Type B pancreatic cell (in vitro differentiated cells): ENCODE data around the gene LEPROT. TPM values are rescaled to one million over a fixed set of nuclear protein-coding genes. Genes with fewer than 3 reads are reported as not detected.
"Not testable (repeated sequence)": the region's sequence is repeated elsewhere in the genome, so short reads cannot be mapped to it uniquely, and the experiment has no call there.

Source experiments
- DNase-seq: peaks from one replicate; pipeline ENCODE4 v3.0.0; 2021; ENCODE audit warnings: mixed read lengths; ENCODE audit not compliant: unreplicated experiment; ENCODE audit errors: extremely low spot score
- H3K27ac Mint-ChIP-seq: 2 replicates; pipeline ENCODE4 v1.8.0; 2021; ENCODE audit warnings: mild to moderate bottlenecking, mixed read lengths
- H3K27me3 Mint-ChIP-seq: 2 replicates; pipeline ENCODE4 v1.8.0; 2021; ENCODE audit warnings: mixed read lengths
- H3K36me3 Mint-ChIP-seq: 2 replicates; pipeline ENCODE4 v1.8.0; 2021; ENCODE audit warnings: mixed read lengths
- H3K4me1 Mint-ChIP-seq: one replicate; pipeline ENCODE4 v1.8.0; 2021; ENCODE audit warnings: mixed read lengths; ENCODE audit not compliant: unreplicated experiment
- H3K4me3 Mint-ChIP-seq: 2 replicates; pipeline ENCODE4 v1.8.0; 2021; ENCODE audit warnings: mild to moderate bottlenecking, mixed read lengths
- H3K9me3 Mint-ChIP-seq: 2 replicates; pipeline ENCODE4 v1.8.0; 2021; ENCODE audit warnings: mixed read lengths
- CTCF ChIP-seq: fragments of 200-600 bp; sonication (generic); conservative IDR thresholded peaks from 2 replicates; pipeline ENCODE4 v1.5.0; 2021; ENCODE audit warnings: antibody characterized with exemption, mild to moderate bottlenecking
- long read RNA-seq: library from polyadenylated mRNA; unstranded; transcript quantifications from one replicate; pipeline ENCODE4 v2.0.0, GENCODE V29; 2020
- total RNA-seq: library from RNA; stranded (reverse); gene quantifications from 2 replicates; pipeline ENCODE4 v1.2.1, GENCODE V29; 2021; ENCODE audit warnings: low replicate concordance

The LEPROT gene
- 54.3 and 54.8 TPM in 2 replicates for total RNA-seq
- long read RNA-seq, full-length matches to known transcripts: 205 of 225 reads
- long read RNA-seq, partial matches to known transcripts: 15 of 225 reads
- long read RNA-seq, other reads (novel, unspliced or antisense): 5 of 225 reads

DNA sequence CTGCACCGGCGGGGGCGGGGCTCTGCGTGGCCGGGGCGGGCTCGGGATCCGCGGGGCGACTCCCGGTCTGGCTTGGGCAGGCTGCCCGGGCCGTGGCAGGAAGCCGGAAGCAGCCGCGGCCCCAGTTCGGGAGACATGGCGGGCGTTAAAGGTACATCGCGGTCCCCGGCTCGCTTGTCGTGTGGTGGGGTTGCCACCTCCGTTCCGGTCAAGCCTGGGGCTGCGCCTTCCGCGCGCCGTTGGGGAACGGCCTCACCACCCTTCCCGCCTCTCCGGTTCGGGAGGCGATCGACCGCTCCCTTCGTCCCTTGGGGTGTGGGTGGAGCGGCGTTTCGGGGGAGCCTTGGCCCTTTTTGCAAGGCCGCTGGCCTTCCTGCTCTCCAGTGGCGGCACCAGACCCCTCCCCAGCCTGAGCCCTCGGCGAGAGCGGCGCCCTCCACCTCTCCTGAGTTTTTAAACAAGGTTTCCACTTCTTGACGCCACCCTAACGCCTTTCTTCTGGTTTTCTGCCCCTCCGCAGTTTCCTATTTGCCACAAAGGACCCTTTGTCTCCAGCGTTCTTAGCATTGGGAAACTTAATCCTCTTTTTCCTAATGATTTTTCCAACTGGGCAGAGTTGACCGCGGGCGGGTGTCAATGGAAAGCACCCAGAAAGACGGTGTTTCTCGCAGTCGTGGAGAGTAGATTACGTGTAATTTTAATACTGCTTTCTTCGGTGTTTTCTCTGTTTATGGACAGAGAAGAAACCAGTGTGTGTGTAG is at the start of gene LEPROT, which contains the start of gene LEPR:
Gene LEPROT, plus strand, starts transcription at position 79 of the 761 bp plus-strand sequence. Its CDS starts 57 bp downstream, at position 136.
Gene LEPR, plus strand, starts transcription at position 79 of the 761 bp plus-strand sequence. CDS start 144,898 bp downstream, outside the sequence.
- Mint-ChIP-seq H3K36me3 (peaks cover 16% of the 10 kb centered on the region), H3K4me3 (no peak within 1 kb of the TSS), H3K4me1 (peaks cover 23% of the 10 kb centered on the region), H3K27me3 (no peaks in the 10 kb centered on the region), H3K9me3 (no peaks in the 10 kb centered on the region), H3K27ac (peak within 1 kb of the TSS; percentile 90)
- no peak for TF ChIP-seq CTCF
- DNase-seq: no peak

DNA sequence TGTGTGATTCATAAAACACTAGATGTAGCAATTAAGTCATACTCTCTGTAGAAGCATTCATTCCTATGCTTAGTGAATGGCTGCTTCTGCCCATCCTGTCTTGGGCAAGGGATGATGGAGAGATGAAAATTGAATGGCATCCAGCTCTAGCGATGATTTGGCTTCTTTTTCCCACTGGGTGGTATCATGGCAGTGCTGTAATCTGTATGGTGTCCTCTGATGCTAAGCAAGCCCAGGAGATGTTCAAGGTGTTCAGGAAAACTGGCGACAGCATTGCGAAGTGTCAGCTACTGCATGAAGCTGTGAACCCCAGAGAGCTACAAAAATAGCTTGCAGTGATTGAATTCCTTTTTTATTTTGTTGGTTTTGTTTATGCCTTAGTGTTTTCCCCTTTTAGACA is 48.9 kb upstream of the LEPROT start:
- Mint-ChIP-seq H3K4me1 (no peaks in the 10 kb centered on the region), H3K36me3 (no peaks in the 10 kb centered on the region), H3K27me3 (no peaks in the 10 kb centered on the region), H3K4me3 (no peak overlapping the region), H3K27ac (no peak overlapping the region), H3K9me3 (no peaks in the 10 kb centered on the region)
- no peak for TF ChIP-seq CTCF
- DNase-seq: no peak

GRCh38 chr1:65372557-65372956 is 47.9 kb upstream of the LEPROT start:
- no peaks in the 10 kb centered on the region for H3K27me3 Mint-ChIP-seq
- no peaks in the 10 kb centered on the region for H3K4me1 Mint-ChIP-seq
- H3K4me3 Mint-ChIP-seq: no peak overlapping the region
- H3K27ac Mint-ChIP-seq: no peak overlapping the region
- TF ChIP-seq CTCF: no peak
- no peak for DNase-seq
- H3K9me3 Mint-ChIP-seq: no peaks in the 10 kb centered on the region
- H3K36me3 Mint-ChIP-seq: no peaks in the 10 kb centered on the region

- Mint-ChIP-seq H3K4me1 (no peaks in the 10 kb centered on the region), H3K27ac (no peak overlapping the region), H3K36me3 (peaks cover 3% of the 10 kb centered on the region), H3K27me3 (no peaks in the 10 kb centered on the region), H3K9me3 (no peaks in the 10 kb centered on the region), H3K4me3 (no peak overlapping the region)
- TF ChIP-seq CTCF: no peak
- no peak for DNase-seq
Observed at GRCh38 chr1:65377496-65378246, 42.8 kb upstream of the LEPROT start.

GRCh38 chr1:65378247-65378946 is 42.1 kb upstream of the LEPROT start:
- H3K4me1 Mint-ChIP-seq: no peaks in the 10 kb centered on the region
- no peak for TF ChIP-seq CTCF
- no peak overlapping the region for H3K27ac Mint-ChIP-seq
- no peak overlapping the region for H3K4me3 Mint-ChIP-seq
- no peaks in the 10 kb centered on the region for H3K27me3 Mint-ChIP-seq
- no peaks in the 10 kb centered on the region for H3K9me3 Mint-ChIP-seq
- DNase-seq: no peak
- H3K36me3 Mint-ChIP-seq: peaks cover 3% of the 10 kb centered on the region

- H3K9me3 Mint-ChIP-seq, H3K4me3 Mint-ChIP-seq, H3K4me1 Mint-ChIP-seq, H3K27ac Mint-ChIP-seq, H3K27me3 Mint-ChIP-seq, H3K36me3 Mint-ChIP-seq, DNase-seq: not testable (repeated sequence)
Observed at GRCh38 chr1:65384426-65384825, 36.0 kb upstream of the LEPROT start.
